Sigmoid colon (tissue), 7 donors: ENCODE data around the gene CHST14. TPM values are rescaled to one million over a fixed set of nuclear protein-coding genes. Genes with fewer than 3 reads are reported as not detected.

Experiments used
- DNase-seq: peaks from one replicate; pipeline ENCODE4 v3.0.0-alpha.2; 2019
- H3K27ac ChIP-seq, 4 donors: fragments of 200-600 bp; sonication (generic); one replicate each; pipeline ENCODE4 v1.5.1; 2016 to 2019; ENCODE audit warnings: mild to moderate bottlenecking in 1 of 4
- H3K27me3 ChIP-seq, 3 donors: fragments of 200-600 bp; sonication (generic); one replicate each; pipeline ENCODE4 v1.5.1; 2019; ENCODE audit warnings: mild to moderate bottlenecking in 1 of 3
- H3K36me3 ChIP-seq, 4 donors: fragments of 200-600 bp; sonication (generic); one replicate each; pipeline ENCODE4 v1.5.1; 2016 to 2019
- H3K4me1 ChIP-seq, 4 donors: fragments of 200-600 bp; sonication (generic); one replicate each; pipeline ENCODE4 v1.5.1; 2017 to 2019
- H3K4me3 ChIP-seq, 4 donors: fragments of 200-600 bp; sonication (generic); one replicate each; pipeline ENCODE4 v1.5.1; 2017 to 2019; ENCODE audit warnings: mild to moderate bottlenecking in 2 of 4, moderate library complexity in 1 of 4
- H3K9me3 ChIP-seq, 4 donors: fragments of 200-600 bp in 3 of 4; sonication (generic) in 3 of 4; one replicate each; pipeline versions ENCODE4 v1.5.1 to v1.6.1; 2013 to 2019
- CTCF ChIP-seq, 4 experiments: fragments of 450-650 bp in 3 of 4; fragments of 200-600 bp in 1 of 4; IDR thresholded peaks; one replicate each; pipeline ENCODE4 v1.5.1; 2016 to 2019; ENCODE audit warnings: antibody characterized with exemption in 4 of 4, mild to moderate bottlenecking in 3 of 4, moderate library complexity in 2 of 4
- EP300 ChIP-seq, 4 donors: sonication (generic); formaldehyde crosslinking; IDR thresholded peaks; one replicate each; pipeline ENCODE4 v1.6.1; 2017; ENCODE audit warnings: antibody characterized with exemption in 4 of 4
- POLR2A ChIP-seq, 2 donors: fragments of 450-650 bp; IDR thresholded peaks; one replicate each; pipeline ENCODE4 v1.6.1; 2016; ENCODE audit warnings: antibody characterized with exemption in 2 of 2, mild to moderate bottlenecking in 2 of 2, moderate library complexity in 2 of 2
- POLR2AphosphoS5 ChIP-seq, 4 donors: sonication (generic); formaldehyde crosslinking; IDR thresholded peaks; one replicate each; pipeline ENCODE4 v1.6.1; 2017; ENCODE audit warnings: antibody characterized with exemption in 4 of 4
- WGBS, 2 donors: extraction: QIAGEN DNeasy Blood & Tissue Kit; methylation state at CpG; one replicate each; pipeline ENCODE4 v1.1.7; 2013; 5-methylcytosine and 5-hydroxymethylcytosine counted together
- intact Hi-C: fragments of 100-400 bp; cut with DNase I; formaldehyde crosslinking; loops from one replicate; pipeline ENCODE4 v1.15.1; 2023
- polyA plus RNA-seq, 3 donors: library from polyadenylated mRNA; stranded (reverse); fragments of 200-250 nt; gene quantifications; one replicate each; pipeline ENCODE4 v1.2.3, GENCODE V29; 2013
- total RNA-seq, 4 donors: library from RNA; depleted of rRNA; stranded (reverse); fragments of >200 nt; gene quantifications; one replicate each; pipeline ENCODE4 v1.1.0, GENCODE V29; 2016
- donor health status: healthy with polysubstance abuse.
- donor health status: Bipolar disorder and iron deficiency.
- donor health status: healthy.

Gene CHST14
- total and polyA plus RNA-seq, 7 donors: 1.2 to 10.2 (median 6.4) TPM

- no peak overlapping the region for H3K27ac ChIP-seq
These were observed 28.1 kb downstream of the CHST14 start for GRCh38 chr15:40498891-40499290.

GRCh38 chr15:40499931-40500330 is 29.1 kb downstream of the CHST14 start:
- TF ChIP-seq POLR2AphosphoS5 (IDR thresholded peaks at IDR 0.05): no peak
- no peak for TF ChIP-seq POLR2A (IDR thresholded peaks at IDR 0.05)
- intact Hi-C loops: no loop called here
- H3K27ac ChIP-seq: no peak overlapping the region
- H3K4me1 ChIP-seq: no peaks in the 10 kb centered on the region
- H3K36me3 ChIP-seq: no peaks in the 10 kb centered on the region
- H3K9me3 ChIP-seq: no peaks in the 10 kb centered on the region
- WGBS, 2 donors: 82 to 92% methylated on average over 4 of the region's 4 CpGs
- no peak overlapping the region for H3K4me3 ChIP-seq
- H3K27me3 ChIP-seq: peaks cover 0 to 3% (median 0%) of the 10 kb centered on the region in 3 donors
- no peak for DNase-seq

More at GRCh38 chr15:40498891-40499290, 28.1 kb downstream of the CHST14 start:
- Histone ChIP-seq H3K4me3 (no peak overlapping the region), H3K27me3 (peaks cover 0 to 3% (median 0%) of the 10 kb centered on the region in 3 donors), H3K9me3 (no peaks in the 10 kb centered on the region), H3K36me3 (no peaks in the 10 kb centered on the region), H3K4me1 (no peaks in the 10 kb centered on the region)
- DNase-seq: no peak
- WGBS, 2 donors: 71 to 77% methylated on average over 4 of the region's 4 CpGs
- intact Hi-C loops: no loop called here
- TF ChIP-seq EP300 (IDR thresholded peaks at IDR 0.05): no peak
- TF ChIP-seq POLR2A (IDR thresholded peaks at IDR 0.05): no peak
- no peak for TF ChIP-seq CTCF (IDR thresholded peaks at IDR 0.05)
- no peak for TF ChIP-seq POLR2AphosphoS5 (IDR thresholded peaks at IDR 0.05)

- intact Hi-C loops: no loop called here
- Histone ChIP-seq H3K4me1 (no peaks in the 10 kb centered on the region), H3K36me3 (no peaks in the 10 kb centered on the region), H3K9me3 (no peaks in the 10 kb centered on the region), H3K27me3 (peaks cover 0 to 3% (median 0%) of the 10 kb centered on the region in 3 donors), H3K27ac (no peak overlapping the region), H3K4me3 (no peak overlapping the region)
- 81 to 83% methylated on average over 4 of the region's 4 CpGs for WGBS, 2 donors
- TF ChIP-seq POLR2AphosphoS5 (IDR thresholded peaks at IDR 0.05): no peak
- no peak for TF ChIP-seq EP300 (IDR thresholded peaks at IDR 0.05)
- no peak for TF ChIP-seq CTCF (IDR thresholded peaks at IDR 0.05)
- no peak for TF ChIP-seq POLR2A (IDR thresholded peaks at IDR 0.05)
- DNase-seq: no peak
These were observed 30.0 kb downstream of the CHST14 start for GRCh38 chr15:40500568-40501330.

GRCh38 chr15:40501487-40501886 is 30.7 kb downstream of the CHST14 start:
- DNase-seq: no peak
- no peaks in the 10 kb centered on the region for H3K36me3 ChIP-seq
- peaks cover 0 to 3% (median 0%) of the 10 kb centered on the region in 3 donors for H3K27me3 ChIP-seq
- no peak overlapping the region for H3K27ac ChIP-seq
- 76% methylated on average over 6 of the region's 6 CpGs for WGBS, 2 donors
- no peak for TF ChIP-seq CTCF (IDR thresholded peaks at IDR 0.05)
- no peak for TF ChIP-seq POLR2AphosphoS5 (IDR thresholded peaks at IDR 0.05)
- no peak for TF ChIP-seq EP300 (IDR thresholded peaks at IDR 0.05)
- TF ChIP-seq POLR2A (IDR thresholded peaks at IDR 0.05): no peak
- H3K4me3 ChIP-seq: no peak overlapping the region
- no peaks in the 10 kb centered on the region for H3K4me1 ChIP-seq
- H3K9me3 ChIP-seq: no peaks in the 10 kb centered on the region
- intact Hi-C loops: no loop called here

GRCh38 chr15:40506964-40507571 is 36.3 kb downstream of the CHST14 start:
- peak; percentile 44 to 68 (median 58) for TF ChIP-seq CTCF (IDR thresholded peaks at IDR 0.05)
- no peak for TF ChIP-seq EP300 (IDR thresholded peaks at IDR 0.05)
- Histone ChIP-seq H3K27me3 (no peaks in the 10 kb centered on the region), H3K27ac (peak overlapping the region in 2 of 4 donors; percentile 32 to 35), H3K4me1 (peaks cover 0 to 21% (median 11%) of the 10 kb centered on the region in 4 donors), H3K9me3 (no peaks in the 10 kb centered on the region), H3K4me3 (peak overlapping the region; percentile 4 to 38 (median 32)), H3K36me3 (no peaks in the 10 kb centered on the region)
- DNase-seq: peak; percentile 89
- intact Hi-C loops: loop anchor here (2.0 kb wide), 2 partner anchors 36 to 64 kb away; partner anchors contain the start of gene CHST14
- WGBS, 2 donors: 2 to 4% methylated on average over 30 of the region's 30 CpGs
